SK-N-MC (cell line): Measurements from ENCODE around the gene GRM5.

Experiments used
- EZH2 ChIP-seq: fragments of 200-600 bp; sonication (generic); IDR thresholded peaks from one replicate; pipeline ENCODE4 v1.6.1; 2017; ENCODE audit warnings: antibody characterized with exemption
- POLR2AphosphoS5 ChIP-seq: IDR thresholded peaks from 2 replicates; pipeline ENCODE4 v1.6.1; 2012; ENCODE audit warnings: mild to moderate bottlenecking, low read depth, low read length, borderline replicate concordance

- TF ChIP-seq POLR2AphosphoS5 = no peak
- no peak for TF ChIP-seq EZH2
These were observed 512.6 kb downstream of the GRM5 start for GRCh38 chr11:88553204-88553603.
